RCC 7860 (cell line): ENCODE data around the gene ALOX12B.
"Not testable (repeated sequence)": the region's sequence is repeated elsewhere in the genome, so short reads cannot be mapped to it uniquely, and the experiment has no call there.

Experiments
- DNase-seq: peaks from one replicate; pipeline ENCODE4 v3.0.0-alpha.2; 2015; ENCODE audit warnings: low spot score
- FAIRE-seq: peaks from 2 replicates; lab custom pipeline; 2012; peaks lifted over from hg19 to GRCh38; lab: Jason Lieb, UNC

ALOX12B gene

GRCh38 chr17:8048236-8048635, 39.3 kb downstream of the ALOX12B start:
- DNase-seq (no peak), FAIRE-seq (no peak)

DNA sequence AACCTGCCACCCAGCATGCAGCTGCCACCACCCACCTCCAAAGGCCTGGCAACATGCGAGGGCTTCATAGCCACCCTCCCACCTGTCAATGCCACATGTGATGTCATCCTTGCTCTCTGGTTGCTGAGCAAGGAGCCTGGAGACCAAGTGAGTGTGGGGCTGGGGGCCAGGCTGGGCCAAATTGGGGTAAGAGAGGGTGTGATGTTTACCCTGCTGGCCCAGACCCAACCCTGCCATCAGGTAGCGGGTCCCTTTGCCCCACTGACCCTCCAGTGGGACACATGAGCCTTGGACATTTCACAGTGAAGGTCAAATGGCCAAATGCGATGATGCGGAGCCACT, 39.8 kb downstream of the ALOX12B start:
- FAIRE-seq = no peak
- no peak for DNase-seq

DNA sequence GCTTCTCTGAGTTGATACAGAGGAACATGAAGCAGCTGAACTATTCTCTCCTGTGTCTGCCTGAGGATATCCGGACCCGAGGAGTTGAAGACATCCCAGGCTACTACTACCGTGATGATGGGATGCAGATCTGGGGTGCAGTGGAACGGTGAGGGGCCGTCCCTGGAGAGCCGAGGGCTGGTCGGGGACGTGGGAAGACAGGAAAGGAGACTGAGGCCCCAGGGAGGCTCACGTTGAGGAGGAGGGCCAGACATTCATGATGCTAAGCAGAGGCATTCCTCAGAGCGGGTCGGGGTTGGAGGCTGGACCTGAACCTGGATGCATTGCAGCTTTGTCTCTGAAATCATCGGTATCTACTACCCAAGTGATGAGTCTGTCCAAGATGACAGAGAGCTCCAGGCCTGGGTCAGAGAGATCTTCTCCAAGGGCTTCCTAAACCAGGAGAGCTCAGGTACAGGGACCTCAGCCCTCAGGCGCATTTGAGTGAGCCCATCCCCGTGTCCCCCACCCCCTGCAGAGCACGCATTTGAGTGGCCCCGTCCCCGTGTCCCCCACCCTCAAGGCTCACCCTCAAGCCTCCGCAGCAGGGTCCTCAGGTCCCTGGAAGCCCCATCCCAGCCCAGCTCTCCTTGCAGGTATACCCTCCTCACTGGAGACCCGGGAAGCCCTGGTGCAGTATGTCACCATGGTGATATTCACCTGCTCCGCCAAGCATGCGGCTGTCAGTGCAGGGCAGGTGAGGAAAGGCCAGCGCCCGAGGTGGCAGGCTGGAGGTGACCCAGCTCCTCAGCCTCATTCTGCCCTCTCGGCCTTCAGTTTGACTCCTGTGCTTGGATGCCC, 40.4 kb downstream of the ALOX12B start:
- DNase-seq = no peak

DNA sequence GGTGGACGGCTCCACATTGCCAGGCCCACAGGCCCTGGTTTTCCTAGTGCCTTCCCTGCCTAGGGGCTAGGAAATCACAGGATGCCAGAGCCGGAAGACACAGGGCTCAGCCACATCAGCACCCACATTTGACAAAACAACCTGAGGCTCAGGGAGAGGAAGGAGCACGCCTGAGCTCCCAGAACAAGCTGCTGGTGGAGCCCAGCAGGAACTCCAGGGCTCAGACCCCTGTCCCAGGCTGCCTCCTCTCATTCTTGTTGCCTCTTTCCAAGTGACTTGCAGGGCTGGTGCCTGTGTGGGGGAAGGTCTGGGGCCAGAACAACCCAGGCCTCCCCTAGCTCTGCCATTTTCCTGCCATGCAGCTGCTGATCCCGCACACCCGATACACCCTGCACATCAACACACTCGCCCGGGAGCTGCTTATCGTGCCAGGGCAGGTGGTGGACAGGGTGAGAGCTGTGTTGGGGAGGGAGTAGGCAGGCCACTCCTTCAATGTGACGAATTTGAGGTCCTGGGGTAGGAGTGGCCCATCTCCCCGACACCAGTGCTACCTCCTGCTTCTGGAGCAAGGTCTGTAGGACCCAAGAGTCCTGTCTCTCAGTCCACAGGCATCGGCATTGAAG, 41.1 kb downstream of the ALOX12B start:
- DNase-seq = no peak
- no peak for FAIRE-seq

More for the DNA sequence above, 40.4 kb downstream of the ALOX12B start:
- FAIRE-seq = no peak

GRCh38 chr17:8044819-8045810, 42.4 kb downstream of the ALOX12B start:
- DNase-seq (no peak), FAIRE-seq (no peak)

- FAIRE-seq (no peak), DNase-seq (no peak)
These were observed 45.5 kb downstream of the ALOX12B start for GRCh38 chr17:8041979-8042378.

- DNase-seq (peak; percentile 18), FAIRE-seq (no peak)
These were observed 46.1 kb downstream of the ALOX12B start for GRCh38 chr17:8041249-8041928.

- DNase-seq = no peak
These were observed 47.8 kb downstream of the ALOX12B start for GRCh38 chr17:8039611-8040168.

DNA sequence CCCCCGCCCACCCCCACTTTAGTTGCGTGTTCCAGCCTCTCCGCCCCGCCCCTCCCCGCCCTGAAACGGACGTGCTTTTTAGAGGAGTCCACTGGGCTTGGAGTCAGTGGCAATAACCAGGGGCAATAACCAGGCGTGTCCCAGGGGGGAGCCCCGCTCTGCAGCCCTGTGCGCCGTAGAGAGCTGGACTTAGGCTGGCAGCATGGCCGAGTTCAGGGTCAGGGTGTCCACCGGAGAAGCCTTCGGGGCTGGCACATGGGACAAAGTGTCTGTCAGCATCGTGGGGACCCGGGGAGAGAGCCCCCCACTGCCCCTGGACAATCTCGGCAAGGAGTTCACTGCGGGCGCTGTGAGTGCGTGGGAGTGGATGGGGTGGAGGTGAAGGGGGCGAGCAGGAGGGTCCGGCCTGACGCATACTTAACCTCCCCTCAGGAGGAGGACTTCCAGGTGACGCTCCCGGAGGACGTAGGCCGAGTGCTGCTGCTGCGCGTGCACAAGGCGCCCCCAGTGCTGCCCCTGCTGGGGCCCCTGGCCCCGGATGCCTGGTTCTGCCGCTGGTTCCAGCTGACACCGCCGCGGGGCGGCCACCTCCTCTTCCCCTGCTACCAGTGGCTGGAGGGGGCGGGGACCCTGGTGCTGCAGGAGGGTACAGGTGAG, 48.4 kb downstream of the ALOX12B start, which contains the start of gene ALOX15B:
TSS of gene ALOX15B (plus strand) at position 106 of the 657 bp plus-strand sequence. CDS start at position 203, 97 bp downstream.
- no peak for DNase-seq
- no peak for FAIRE-seq

More at GRCh38 chr17:8039611-8040168, 47.8 kb downstream of the ALOX12B start:
- FAIRE-seq = no peak

- no peak for FAIRE-seq
- no peak for DNase-seq
These were observed 55.1 kb downstream of the ALOX12B start for GRCh38 chr17:8032442-8032841.

- no peak for DNase-seq
- FAIRE-seq = no peak
These were observed 55.6 kb downstream of the ALOX12B start for GRCh38 chr17:8031950-8032349.

- FAIRE-seq = no peak
- DNase-seq = no peak
These were observed 56.3 kb downstream of the ALOX12B start for GRCh38 chr17:8031261-8031661.

DNA sequence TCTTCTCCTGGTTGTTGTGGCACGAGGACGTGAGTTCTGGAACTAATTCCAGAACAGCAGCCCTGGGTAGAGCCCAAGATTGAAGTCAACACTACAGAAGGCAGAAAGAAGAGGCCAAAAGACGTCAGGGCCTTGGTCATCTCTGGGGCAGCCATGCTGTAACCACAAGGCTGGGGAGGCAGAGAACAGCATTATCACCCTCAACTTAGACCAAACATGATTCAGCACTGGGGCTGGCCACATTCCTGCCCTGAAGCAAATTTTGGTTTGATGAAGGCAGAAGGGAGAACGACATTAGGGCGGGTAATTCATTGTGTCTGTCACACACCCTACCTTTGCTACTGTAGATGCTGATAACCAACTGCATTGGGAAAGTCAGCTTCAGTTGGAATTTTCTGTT, 58.4 kb downstream of the ALOX12B start:
- FAIRE-seq (no peak), DNase-seq (no peak)

GRCh38 chr17:8025176-8025911, 62.2 kb downstream of the ALOX12B start:
- FAIRE-seq (no peak), DNase-seq (no peak)

DNA sequence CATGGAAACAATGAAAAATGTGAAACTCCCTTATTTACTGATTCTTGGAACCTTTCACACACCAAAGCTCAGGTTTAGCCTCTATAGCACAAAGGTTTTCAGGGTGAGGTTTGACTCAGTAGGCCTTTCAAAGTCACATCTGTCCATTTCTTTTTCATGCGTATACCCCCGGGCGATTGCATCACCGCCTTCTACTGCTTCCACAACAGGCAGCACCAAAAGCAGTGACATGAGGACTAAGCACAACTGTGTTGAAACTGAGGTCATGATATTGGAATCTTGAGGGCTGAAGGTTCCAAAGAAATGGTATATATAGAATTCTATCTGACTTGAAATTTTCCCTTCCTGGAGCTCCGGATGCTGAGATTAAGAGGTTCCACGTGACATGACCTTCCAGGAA, 63.4 kb downstream of the ALOX12B start:
- FAIRE-seq, DNase-seq: not testable (repeated sequence)
